HG03196 (cell line): ENCODE results near the gene KRT39.

ENCODE experiments used
- ATAC-seq: cut with Tn5 transposase; IDR thresholded peaks from one replicate; pipeline ENCODE4 v1.9.1; 2021; ENCODE audit not compliant: unreplicated experiment

The KRT39 gene

DNA sequence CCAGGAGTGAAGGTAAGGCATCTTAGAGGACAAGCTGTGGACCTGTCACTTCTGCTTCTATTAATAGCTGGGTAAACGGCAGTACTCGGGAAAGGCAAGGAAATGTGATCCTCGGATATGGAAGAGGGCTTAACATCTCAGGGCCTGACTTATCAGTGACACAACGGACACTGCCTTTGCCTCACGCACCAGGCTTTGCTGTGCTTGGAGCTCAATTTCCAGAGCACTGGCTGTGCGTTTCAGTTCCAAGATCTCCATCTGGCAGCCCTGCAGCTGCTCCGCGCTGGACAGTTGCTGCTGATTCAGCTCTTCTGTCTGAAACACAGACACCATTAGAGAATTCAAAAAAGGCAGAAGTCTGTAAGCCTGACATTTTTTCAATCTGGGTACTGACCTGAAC lies 13.8 kb upstream of the KRT39 start:
- ATAC-seq = no peak

DNA sequence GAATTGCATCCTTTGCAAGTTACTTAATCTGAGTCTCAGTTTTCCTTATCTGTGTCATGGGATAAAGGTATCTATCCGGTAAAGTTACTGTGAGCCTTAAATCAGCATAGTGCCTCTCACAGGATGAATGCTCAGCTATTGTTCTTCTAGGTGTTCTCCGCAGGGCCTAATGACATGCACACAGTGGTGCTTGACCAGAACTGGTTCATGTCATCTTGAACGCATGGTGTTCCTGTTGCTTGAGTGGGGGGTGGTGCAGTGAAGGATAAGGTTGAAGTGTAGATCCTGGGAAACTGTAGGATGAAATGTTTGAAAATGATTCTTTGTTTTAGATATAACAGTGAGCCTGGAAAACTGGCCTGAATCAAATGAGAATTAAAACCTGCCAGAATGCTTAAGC lies 13.4 kb upstream of the KRT39 start:
- no peak for ATAC-seq

DNA sequence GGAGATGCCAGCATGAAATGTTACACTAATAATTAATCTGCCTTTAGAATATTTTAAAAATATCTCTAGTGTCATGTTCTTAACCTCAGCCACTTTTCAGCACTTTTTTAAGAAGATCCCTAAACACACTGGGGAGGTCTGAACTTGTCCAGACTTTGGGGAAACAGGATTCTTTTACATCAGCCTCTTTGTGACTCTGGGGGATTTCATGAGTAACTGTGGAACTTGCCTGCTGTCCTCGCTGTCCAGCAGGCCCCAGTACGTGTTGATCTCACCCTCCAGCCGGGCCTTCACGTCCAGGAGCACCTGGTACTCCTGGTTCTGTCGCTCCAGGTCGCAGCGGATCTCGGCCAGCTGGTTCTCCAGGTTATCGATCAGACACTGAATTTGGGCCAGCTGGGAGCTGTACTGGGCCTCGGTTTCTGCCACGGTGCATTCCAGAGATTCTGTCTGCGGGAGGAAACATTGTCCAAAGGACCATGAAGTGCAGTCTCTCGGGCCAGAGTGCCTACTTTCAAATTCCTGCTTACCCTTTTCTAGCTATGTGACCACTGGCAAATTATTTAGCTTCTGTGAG lies 11.9 kb upstream of the KRT39 start:
- ATAC-seq = no peak

DNA sequence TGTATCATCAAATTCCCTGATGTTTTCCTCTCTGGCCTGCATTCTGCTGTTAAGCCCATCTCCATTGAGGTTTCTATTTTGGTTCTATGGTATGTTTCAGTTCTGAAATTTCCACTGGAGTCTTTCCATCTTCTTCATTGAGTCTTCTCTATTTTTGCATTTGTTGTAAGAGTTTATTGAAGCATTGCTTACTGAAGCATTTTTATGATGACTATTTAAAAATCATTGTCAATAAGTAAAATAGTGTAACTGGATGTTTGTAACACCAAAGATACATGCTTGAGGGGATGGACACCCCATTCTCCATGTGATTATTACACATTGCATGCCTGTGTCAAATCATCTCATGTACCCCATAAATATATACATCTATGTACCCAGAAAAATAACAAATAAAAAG lies 8.8 kb upstream of the KRT39 start:
- no peak for ATAC-seq

DNA sequence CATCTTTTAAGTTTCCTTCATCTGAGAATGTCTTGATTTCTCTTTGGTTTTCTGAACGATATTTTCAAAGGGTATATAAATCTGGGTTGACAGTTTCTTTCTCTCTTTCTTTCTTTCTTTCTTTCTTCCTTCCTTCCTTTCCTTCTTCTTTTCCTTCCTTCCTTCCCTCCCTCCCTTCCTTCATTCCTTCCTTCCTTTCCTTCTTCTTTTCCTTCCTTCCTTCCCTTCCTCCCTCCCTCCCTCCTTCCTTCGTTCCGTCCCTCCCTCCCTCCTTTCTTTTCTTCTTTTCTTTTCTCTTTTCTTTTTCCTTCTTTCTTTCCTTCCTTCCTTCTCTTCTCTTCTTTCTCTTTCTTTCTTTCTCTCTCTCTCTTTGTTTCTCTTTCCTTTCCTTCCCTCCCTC lies 7.6 kb upstream of the KRT39 start:
- no peak for ATAC-seq

DNA sequence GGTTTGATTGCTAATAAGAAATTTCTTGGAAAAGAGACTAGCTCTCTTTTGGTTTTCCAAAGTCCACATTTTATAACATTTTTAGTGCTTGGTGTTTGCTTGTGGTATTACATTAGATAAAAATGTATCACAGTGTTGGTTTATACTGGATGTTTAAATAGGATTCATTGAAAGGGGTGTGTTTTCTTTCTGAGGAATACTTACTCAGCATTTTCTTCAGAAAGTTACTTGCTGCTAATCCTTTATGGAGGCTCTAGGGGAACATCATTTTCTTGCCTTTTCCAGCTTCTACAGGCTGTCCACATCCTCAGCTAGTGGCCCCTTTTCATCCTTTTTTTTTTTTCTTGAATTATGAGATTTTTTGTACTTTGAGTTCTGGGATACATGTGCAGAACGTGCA lies 834 bp upstream of the KRT39 start:
- ATAC-seq = no peak

DNA sequence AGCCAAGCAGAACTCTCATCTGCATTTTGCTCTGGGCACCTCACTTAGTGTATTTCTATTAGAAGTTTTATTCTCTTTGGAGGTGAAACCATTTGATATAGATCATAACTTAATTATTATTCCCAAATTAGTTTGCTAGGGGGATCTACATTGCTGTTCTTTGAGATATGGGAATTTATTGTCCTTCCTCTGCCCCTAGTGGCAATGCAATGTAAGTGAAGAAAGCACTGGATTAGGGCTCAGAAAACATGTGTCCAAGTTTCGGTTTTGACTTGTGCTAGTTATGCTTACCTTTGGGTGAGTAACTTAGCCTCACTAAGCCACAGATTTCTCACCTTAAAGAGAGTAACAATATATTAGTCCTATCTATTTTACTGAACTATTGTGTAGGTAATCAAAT lies 2.9 kb downstream of the KRT39 start:
- no peak for ATAC-seq

DNA sequence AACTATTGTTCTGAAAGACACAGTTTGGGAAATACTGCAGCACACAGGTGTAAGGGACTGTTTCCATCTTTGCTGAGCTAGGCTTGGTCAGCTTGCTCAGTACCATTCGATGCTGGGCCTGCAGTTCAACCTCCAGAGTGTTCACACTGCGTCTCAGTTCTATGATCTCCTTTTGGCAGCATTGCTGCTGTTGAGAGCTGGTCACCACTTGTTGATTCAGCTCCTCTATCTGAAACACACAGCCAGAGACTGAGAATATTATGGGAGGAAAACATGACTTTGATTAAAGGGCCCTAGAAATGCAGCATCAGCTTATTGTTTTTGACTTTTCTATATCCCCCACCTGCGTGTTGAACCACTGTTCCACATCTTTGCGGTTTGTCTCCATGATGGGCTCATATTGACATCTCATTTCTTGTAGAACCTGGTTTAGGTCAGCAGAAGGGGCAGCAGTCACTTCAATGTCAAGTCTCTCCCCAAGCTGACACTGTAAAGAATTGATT lies 4.6 kb downstream of the KRT39 start:
- no peak for ATAC-seq

DNA sequence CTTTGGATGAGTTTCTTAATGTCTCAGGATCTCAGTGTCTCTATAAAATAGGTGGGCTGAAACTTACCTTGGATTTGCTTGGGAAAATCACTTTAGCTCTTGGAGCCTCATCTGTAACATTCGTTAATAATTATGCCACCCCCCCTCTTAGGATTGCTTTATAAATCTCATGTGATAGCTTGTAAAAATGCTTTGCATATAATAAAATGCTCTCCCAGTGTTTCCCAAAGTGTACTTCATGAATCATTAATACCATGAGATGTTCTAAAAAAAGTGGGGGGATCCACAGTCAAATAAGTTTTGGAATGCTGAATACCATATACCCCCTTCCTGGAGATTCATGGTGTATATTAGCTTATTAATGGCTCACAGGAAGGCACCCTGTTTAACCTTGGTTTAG lies 5.2 kb downstream of the KRT39 start:
- ATAC-seq = no peak

DNA sequence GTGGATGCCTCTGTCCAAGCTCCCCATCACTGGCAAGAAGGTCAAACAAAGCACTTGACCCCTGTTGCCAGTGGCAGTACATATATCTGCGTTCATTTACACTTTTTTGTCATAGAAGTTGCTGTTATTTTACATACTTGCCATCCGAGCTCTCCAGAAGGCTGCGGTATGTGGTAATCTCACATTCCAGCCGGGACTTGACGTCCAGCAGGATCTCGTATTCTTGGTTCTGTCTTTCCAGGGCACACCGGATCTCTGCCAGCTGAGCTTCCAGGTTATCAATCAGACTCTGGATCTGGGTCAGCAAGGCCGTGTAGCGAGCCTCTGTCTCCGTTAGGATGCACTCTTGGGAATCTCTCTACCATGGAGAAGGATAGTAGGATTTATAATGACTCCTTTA lies 6.6 kb downstream of the KRT39 start:
- ATAC-seq = no peak

DNA sequence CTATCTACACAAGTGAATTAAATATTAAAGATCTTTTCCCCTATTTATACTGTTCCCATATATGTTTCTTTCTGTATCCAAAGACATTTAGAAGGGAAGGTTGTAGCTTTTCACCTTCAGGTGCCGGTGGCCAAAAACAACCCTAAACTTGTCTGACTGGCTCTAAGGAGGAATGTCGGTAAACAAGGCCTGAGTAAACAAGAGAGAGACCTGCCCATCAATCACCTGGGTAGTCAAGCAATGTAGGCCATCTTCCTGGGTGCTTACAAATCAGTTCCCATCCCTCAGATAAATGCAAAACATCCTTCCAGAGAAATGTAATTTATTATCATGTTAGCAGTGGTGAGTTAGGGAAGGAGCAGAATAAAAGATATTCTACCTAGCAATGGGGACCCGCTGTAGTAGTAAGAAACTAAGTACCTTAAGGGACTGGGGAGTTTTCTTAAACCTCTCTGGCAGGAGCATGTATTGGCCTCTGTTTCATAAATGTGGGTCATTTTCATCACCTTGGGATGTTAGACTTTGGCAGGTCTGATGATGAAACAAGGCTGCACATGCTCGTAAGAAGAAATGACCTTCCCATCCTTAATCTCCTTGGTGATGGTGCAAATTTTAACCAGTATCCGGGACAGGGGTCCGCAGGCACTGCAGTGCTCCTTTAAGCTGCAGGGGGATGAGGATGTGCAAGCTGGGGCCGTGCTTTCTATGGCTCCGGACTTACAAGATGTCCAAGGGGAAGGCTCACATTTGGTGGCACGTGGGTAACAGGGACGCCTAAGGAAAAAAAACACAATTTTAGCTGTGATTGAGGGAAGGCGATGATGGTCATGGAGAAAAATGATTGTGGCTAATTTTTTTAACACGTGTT lies 8.4 kb downstream of the KRT39 start:
- ATAC-seq = no peak

DNA sequence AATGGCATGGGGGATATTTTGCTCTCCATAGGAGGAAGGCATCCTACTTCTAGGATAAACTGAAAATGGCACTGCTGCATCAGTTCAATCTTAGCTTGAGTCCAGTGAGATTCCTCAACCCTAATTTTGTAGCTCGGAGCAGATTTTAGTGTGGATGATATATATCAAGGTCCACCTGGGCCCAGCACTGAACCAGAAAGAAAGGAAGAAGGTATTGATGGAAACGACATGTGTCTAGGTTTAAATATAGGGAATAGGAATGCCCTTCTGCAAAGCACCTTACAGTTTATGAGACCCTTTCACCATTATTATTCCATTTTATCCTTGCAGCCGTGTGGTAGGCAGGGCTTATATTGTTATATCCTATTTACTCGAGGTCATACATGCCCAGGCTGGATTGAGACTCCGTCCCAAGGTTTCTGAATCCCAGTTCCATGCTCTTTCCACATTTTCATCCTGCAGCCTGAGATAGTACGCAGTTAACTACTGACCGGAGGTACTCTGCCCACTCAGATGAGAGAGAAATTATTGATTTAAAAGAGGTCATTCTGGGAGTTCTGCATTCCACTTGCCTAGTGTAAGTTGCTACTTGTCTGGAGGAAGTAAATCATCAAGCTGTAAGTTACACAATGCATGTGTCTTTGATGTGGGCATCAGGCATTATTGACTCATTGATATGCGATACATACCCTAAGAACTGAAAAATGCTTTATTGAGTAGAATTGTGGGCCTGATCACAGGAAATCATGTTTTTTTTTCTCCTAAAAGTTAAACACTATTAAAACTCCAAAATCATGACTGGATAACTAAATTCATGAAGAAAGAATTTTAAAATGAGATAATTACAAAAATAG lies 10.1 kb downstream of the KRT39 start:
- ATAC-seq = no peak

DNA sequence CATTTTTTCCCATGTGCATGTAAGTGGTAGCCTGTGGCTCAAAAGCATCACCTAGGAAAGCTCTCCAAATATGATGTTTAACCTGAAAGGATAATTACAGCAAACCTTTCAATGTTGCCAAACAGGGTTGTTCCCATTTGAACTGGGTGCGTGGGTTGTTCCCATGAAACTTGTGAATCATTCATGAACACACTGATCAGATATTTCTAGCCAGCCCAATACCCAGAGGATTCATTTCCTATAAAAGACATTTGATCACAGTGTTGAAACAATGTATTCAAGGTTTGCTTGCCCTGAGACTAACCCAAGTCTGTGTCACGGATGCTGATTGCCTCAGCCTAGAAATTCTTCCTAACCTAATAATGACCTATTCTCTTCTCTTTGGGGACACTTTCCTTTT lies 12.9 kb downstream of the KRT39 start:
- no peak for ATAC-seq

DNA sequence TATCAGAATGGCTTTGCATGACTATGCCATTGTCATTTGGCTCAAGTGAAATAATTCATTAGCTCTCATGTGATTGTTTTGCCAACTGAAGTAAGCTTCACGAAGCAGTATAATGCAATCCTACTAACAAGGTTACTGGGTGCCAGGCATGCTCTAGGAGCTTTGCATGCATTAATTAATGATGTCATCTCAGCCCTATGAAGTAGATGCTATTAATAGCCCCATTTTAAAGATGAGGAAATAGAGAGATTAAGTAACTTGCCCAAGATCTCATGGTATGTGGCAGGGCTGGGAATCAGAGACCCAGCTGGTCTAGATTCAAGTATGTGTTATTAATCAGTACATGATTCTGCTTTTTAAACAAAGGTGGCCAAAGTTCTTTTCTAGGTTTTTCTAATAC lies 14.1 kb downstream of the KRT39 start:
- ATAC-seq = no peak

DNA sequence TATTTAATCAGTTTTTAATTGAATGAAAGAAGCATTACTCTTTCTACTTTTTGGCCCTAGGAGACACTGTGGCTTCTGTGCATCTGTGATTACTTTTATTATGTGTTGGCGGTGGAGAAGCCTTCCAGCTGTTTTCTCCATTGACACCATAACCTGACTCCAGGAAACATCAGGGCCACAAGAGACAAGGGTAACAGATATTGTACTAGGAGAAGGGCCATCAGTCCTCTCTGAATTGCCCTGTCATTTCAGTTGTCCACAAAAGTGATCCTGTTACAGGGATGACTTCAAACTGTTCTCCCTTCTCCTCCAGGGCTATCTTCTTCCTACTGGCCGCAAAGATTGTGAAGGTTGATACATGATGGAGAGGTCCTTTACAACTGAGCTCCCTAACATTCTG lies 14.6 kb downstream of the KRT39 start:
- ATAC-seq = no peak

DNA sequence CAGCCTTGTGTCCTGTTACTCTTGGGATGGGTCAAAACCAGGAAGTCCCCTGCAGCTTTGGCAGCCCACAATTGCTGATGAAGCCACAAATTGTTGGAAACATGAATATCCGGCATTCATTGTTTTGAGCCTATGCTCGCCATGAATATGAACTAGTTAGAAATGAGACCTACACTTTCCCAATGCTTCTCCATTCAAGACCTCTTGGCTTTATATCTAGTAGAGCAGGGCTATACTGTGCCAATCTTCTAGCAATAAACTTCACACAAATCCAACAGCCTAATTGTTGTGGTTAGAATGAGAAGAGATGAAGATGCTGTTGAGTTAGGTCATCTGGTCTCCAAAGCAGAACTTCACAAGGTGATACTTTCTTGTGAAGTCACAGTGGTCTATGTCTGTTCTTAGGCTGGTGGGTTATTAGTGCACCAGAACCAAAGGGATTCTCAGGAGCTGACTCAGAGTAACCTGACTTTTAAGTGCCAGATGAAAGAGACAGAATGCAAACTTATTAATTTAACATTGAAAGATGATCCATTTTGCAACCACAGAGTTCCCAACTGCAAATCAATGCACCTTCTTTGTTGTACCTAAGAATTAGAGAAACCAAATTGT lies 15.6 kb downstream of the KRT39 start:
- ATAC-seq = no peak

DNA sequence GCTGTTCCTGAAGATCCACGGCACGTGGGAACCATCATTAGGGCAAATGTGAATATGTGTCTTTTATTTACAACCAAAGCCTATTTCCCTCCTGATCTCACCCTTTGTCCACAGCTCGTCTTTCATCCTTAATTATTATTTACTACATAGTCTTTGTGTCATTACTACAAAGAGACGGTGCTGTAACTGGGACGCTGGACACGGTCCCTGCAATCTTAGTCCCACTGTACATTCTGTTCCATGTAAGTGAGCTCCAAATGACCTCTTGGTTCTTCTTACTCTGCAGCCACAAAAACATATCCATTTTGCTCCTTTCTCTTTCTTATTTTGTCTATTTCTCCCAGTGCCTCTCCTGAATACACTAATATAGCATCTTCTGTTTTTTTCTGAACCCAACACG lies 16.6 kb downstream of the KRT39 start:
- ATAC-seq = no peak

DNA sequence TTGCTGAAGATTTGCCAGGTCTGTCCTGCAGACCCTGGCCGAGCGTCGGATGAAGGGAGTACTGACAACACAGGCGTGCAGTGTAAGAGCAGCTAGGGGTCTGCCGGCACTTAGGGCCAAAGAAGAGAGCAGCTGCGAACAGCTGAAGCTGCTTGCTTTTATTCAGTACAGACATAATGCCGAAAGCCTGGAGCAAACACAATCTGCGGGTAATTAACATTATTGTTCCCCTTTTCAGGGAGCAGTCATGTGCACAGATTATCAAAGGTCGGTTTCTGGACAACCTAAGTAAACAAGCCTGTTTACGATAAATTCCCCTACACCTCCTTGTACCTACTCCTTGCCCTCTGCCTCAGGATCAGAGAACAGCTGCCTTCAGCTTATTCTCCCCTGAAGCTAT lies 17.3 kb downstream of the KRT39 start:
- ATAC-seq = no peak

DNA sequence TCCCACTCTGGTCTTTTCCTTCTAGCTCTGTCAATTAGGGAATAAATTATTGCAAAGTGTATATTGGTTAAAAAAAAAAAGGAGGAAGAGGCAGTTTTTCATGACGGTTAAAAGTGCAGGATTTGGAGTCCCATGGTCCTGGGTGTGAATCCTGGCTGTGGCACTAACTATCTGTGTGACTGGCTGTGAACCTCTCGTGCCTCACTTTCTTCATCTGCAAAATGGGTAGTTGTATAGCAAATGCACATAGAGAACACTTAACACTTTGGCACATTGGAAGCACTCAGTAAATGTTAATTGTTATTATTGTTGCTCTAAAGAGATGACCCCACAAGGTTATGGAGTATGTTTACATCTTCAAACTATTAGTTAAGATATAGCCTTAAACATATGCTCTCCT lies 18.8 kb downstream of the KRT39 start:
- ATAC-seq = no peak

DNA sequence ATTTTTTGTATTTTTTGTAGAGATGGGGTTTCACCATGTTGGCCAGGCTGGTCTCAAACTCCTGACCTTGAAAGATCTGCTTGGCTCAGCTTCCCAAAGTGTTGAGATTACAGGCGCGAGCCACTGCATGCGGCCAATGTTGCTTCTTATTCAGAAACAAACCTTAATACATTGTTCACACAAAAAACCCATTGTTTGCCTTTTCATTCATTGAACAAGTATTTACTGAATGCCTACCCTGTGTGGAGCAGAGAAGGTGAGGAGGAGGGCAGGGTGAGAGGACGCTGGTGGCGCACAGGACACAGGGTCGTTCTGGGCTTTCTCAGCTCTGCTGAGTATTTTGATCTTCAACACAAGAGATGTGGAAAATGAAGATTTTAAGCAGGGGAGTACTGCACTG lies 21.3 kb downstream of the KRT39 start:
- no peak for ATAC-seq

DNA sequence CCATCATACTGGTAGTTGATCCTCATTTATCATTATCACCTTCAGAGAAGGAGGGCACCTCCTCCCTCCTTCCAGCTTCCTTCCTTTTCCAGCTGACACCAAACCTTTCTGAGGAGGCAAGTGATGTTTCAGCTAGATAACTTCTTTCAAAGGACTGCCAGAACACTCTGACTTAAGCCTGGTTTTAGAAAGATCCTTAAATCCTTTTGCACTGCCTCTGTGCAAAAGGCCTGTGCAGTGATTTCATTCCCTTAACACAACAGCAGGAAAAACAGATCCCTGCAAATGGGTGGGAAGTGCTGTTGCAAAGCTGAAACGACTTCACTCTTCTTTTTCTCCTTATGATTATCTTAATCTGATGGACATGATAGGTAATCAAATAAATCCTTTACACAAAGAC lies 22.2 kb downstream of the KRT39 start:
- ATAC-seq = no peak
